Endothelial cell (in vitro differentiated cells): ENCODE data around the gene PI4K2A. TPM values are rescaled to one million over a fixed set of nuclear protein-coding genes. Genes with fewer than 3 reads are reported as not detected.
A peak's percentile ranks its signal among the peaks of the same experiment; 100 is the strongest.
"Not testable (repeated sequence)": the region's sequence is repeated elsewhere in the genome, so short reads cannot be mapped to it uniquely, and the experiment has no call there.

Source experiments
- DNase-seq: peaks from one replicate; pipeline ENCODE4 v3.0.0; 2021; ENCODE audit warnings: low spot score
- H3K27ac Mint-ChIP-seq: one replicate; pipeline ENCODE4 v1.8.0; 2021; ENCODE audit warnings: mixed read lengths, inconsistent platforms; ENCODE audit not compliant: unreplicated experiment
- H3K27me3 Mint-ChIP-seq: one replicate; pipeline ENCODE4 v1.8.0; 2021; ENCODE audit warnings: mild to moderate bottlenecking, moderate library complexity, mixed read lengths, inconsistent platforms; ENCODE audit not compliant: unreplicated experiment
- H3K36me3 Mint-ChIP-seq: one replicate; pipeline ENCODE4 v1.8.0; 2021; ENCODE audit warnings: mild to moderate bottlenecking, low read depth, mixed read lengths, inconsistent platforms; ENCODE audit not compliant: unreplicated experiment
- H3K4me1 Mint-ChIP-seq: one replicate; pipeline ENCODE4 v1.8.0; 2021; ENCODE audit warnings: mild to moderate bottlenecking, mixed read lengths, inconsistent platforms; ENCODE audit not compliant: unreplicated experiment
- H3K4me3 Mint-ChIP-seq: one replicate; pipeline ENCODE4 v1.8.0; 2021; ENCODE audit warnings: mild to moderate bottlenecking, mixed read lengths, inconsistent platforms; ENCODE audit not compliant: unreplicated experiment
- H3K9me3 Mint-ChIP-seq: one replicate; pipeline ENCODE4 v1.8.0; 2021; ENCODE audit warnings: mixed read lengths, inconsistent platforms; ENCODE audit not compliant: unreplicated experiment
- CTCF ChIP-seq: fragments of 200-600 bp; sonication (generic); IDR thresholded peaks from one replicate; pipeline ENCODE4 v1.5.0; 2021; ENCODE audit warnings: antibody characterized with exemption; ENCODE audit not compliant: unreplicated experiment
- total RNA-seq: library from RNA; stranded (reverse); fragmentation: NEBNext Ultra II Directional; extraction: Animal tissue kit (Norgen Biotek cat#: 25700); gene quantifications from one replicate; pipeline ENCODE4 v1.2.1, GENCODE V29; 2021; ENCODE audit not compliant: unreplicated experiment

Gene PI4K2A
- total RNA-seq, 1 donor from 2014 or later, result 35.4 TPM

DNA sequence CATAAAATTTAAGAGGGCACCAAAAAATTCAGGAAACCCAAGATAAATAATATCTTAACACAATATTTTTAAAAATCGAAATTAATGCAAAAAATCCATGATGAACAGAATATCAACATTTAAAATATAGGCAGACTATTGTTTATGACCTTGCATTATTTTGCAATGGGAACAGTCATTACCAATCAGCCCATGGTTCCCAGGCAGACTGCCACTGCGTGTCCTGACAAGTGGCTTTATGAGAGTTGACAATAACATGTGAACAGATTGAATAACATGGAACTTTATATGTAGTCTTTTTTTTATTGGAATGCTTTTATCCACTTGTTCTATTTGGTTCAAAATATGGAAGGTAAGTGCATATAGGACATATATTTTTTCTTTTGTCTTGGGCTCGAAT lies 49.7 kb downstream of the PI4K2A start:
- H3K27ac Mint-ChIP-seq, result no peak overlapping the region
- no peak overlapping the region for H3K4me3 Mint-ChIP-seq
- peaks cover 6% of the 10 kb centered on the region for H3K27me3 Mint-ChIP-seq
- no peak for DNase-seq
- H3K36me3 Mint-ChIP-seq, result no peaks in the 10 kb centered on the region
- H3K4me1 Mint-ChIP-seq, result peaks cover 8% of the 10 kb centered on the region
- no peak for TF ChIP-seq CTCF
- H3K9me3 Mint-ChIP-seq, result no peaks in the 10 kb centered on the region

GRCh38 chr10:97698072-97698655 lies 57.7 kb downstream of the PI4K2A start:
- H3K4me1 Mint-ChIP-seq, H3K4me3 Mint-ChIP-seq, H3K27ac Mint-ChIP-seq: not testable (repeated sequence)

DNA sequence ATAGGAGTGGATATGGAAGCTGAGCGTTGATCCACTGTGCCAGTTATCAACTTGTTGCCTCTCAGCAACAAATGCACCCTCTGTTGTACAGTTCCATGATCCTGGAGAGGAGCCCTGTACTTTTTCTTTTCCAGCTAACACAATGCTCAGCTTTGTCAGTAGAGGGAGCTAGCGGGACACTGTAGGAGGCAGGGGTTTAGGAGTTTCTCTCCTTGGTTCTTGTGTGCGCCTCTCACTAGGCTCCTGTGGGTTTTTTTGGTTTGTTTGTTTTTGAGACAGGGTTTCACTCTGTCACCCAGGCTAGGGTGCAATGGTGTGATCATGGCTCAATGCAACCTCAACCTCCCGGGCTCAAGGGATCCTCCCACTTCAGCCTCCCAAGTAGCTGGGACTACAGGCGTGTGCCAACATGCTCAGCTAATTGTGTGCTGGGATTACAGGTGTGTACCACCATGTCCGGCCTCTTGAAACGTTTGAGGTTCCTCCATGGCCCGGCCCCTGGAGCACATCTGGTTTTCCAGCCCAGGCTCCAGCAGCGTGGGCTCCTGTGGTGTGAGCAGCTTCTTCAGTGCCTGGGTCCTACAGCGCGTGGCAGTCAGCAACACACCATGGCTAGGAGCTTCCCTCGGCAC lies 61.1 kb downstream of the PI4K2A start:
- DNase-seq, result peak; percentile 61
- no peak overlapping the region for H3K27ac Mint-ChIP-seq
- no peaks in the 10 kb centered on the region for H3K9me3 Mint-ChIP-seq
- peak; percentile 42 for TF ChIP-seq CTCF
- H3K36me3 Mint-ChIP-seq, result no peaks in the 10 kb centered on the region
- no peaks in the 10 kb centered on the region for H3K27me3 Mint-ChIP-seq
- no peak overlapping the region for H3K4me3 Mint-ChIP-seq
- no peaks in the 10 kb centered on the region for H3K4me1 Mint-ChIP-seq

More at GRCh38 chr10:97698072-97698655, 57.7 kb downstream of the PI4K2A start:
- H3K27me3 Mint-ChIP-seq, H3K9me3 Mint-ChIP-seq, DNase-seq, H3K36me3 Mint-ChIP-seq: not testable (repeated sequence)

DNA sequence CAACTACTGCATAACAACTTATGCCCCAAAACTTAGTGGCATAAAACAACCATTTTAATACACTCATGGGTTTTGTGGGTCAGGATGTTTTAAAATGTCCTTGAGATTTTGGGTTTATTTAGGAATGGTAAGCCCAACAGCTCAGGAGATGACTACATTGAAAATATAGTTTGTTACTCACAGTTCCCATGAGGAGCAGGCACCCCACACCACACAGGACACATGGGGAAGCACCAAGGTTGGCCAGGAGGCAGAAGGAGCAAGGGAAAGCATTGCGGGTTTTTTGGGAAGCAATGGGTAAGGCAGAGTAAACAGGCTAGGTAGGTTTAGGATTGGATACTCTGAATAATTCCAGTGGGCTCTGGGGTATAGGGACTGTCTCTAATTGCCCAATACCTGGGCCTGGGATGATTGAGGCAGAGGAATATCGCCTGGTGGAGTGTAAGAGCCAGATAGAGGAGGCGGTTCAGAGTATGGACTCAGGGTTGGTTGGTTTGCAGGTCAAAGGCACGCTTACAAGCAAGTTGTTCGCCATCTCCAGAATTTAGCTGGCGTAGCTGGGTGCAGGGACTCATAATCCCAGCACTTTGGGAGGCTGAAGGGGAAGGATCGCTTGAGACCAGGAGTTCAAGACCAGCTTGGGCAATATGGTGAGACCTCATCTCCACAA lies 63.1 kb downstream of the PI4K2A start:
- H3K4me1 Mint-ChIP-seq, result no peaks in the 10 kb centered on the region
- no peak overlapping the region for H3K27ac Mint-ChIP-seq
- no peaks in the 10 kb centered on the region for H3K9me3 Mint-ChIP-seq
- H3K36me3 Mint-ChIP-seq, result no peaks in the 10 kb centered on the region
- peaks cover 1% of the 10 kb centered on the region for H3K27me3 Mint-ChIP-seq
- H3K4me3 Mint-ChIP-seq, result no peak overlapping the region
- TF ChIP-seq CTCF, result no peak
- no peak for DNase-seq

GRCh38 chr10:97704341-97704740 lies 63.9 kb downstream of the PI4K2A start:
- no peaks in the 10 kb centered on the region for H3K9me3 Mint-ChIP-seq
- no peak overlapping the region for H3K4me3 Mint-ChIP-seq
- H3K27ac Mint-ChIP-seq, result no peak overlapping the region
- no peak for DNase-seq
- H3K27me3 Mint-ChIP-seq, result peaks cover 1% of the 10 kb centered on the region
- TF ChIP-seq CTCF, result no peak
- no peaks in the 10 kb centered on the region for H3K36me3 Mint-ChIP-seq
- H3K4me1 Mint-ChIP-seq, result peaks cover 2% of the 10 kb centered on the region
